H1 (cell line): ENCODE results near the gene NTRK2. TPM values are rescaled to one million over a fixed set of nuclear protein-coding genes. Genes with fewer than 3 reads are reported as not detected.

Experiments
- CTCF ChIA-PET: fragments of 300-600 bp; sonication (Branson Sonifier 250); formaldehyde crosslinking; loops from one replicate; lab custom pipeline; 2021; ENCODE audit not compliant: partially characterized antibody; lab: Charles Lee
- POLR2A ChIA-PET: fragments of 300-600 bp; sonication (Branson Sonifier 250); formaldehyde crosslinking; loops from one replicate; lab custom pipeline; 2021; ENCODE audit warnings: inconsistent platforms; ENCODE audit not compliant: partially characterized antibody; lab: Charles Lee
- DNase-seq, 2 experiments: peaks; one replicate each; pipeline versions ENCODE4 v3.0.0 to v3.0.0-alpha.2; 2010 to 2022; ENCODE audit warnings: low spot score in 2 of 2, low read depth in 1 of 2, mixed read lengths in 1 of 2
- FAIRE-seq: peaks from 2 replicates; lab custom pipeline; 2011; peaks lifted over from hg19 to GRCh38; lab: Jason Lieb, UNC
- H2AFZ ChIP-seq: 2 replicates; pipeline ENCODE4 v1.8.1; 2012; ENCODE audit warnings: low read length, inconsistent platforms
- H2AK5ac ChIP-seq: 2 replicates; pipeline ENCODE4 v1.6.1; 2013; ENCODE audit warnings: low read depth, low read length
- H2BK120ac ChIP-seq: replicated peaks from 2 replicates; pipeline ENCODE3; 2013; ENCODE audit warnings: low read depth, low read length, inconsistent platforms
- H2BK12ac ChIP-seq: 2 replicates; pipeline ENCODE4 v1.6.1; 2013; ENCODE audit warnings: low read depth, low read length
- H2BK15ac ChIP-seq: 2 replicates; pipeline ENCODE4 v1.6.1; 2013; ENCODE audit warnings: low read length
- H2BK20ac ChIP-seq: 2 replicates; pipeline ENCODE4 v1.6.1; 2013; ENCODE audit warnings: low read length
- H2BK5ac ChIP-seq: 2 replicates; pipeline ENCODE4 v1.6.1; 2013; ENCODE audit warnings: low read depth, low read length
- H3K14ac ChIP-seq: 2 replicates; pipeline ENCODE4 v1.6.1; 2013; ENCODE audit warnings: inconsistent platforms; ENCODE audit not compliant: insufficient read length
- H3K18ac ChIP-seq: 2 replicates; pipeline ENCODE4 v1.6.1; 2013; ENCODE audit warnings: low read length; ENCODE audit errors: extremely low read depth
- H3K23ac ChIP-seq: 2 replicates; pipeline ENCODE4 v1.6.1; 2013; ENCODE audit warnings: inconsistent platforms; ENCODE audit not compliant: insufficient read length
- H3K23me2 ChIP-seq: 2 replicates; pipeline ENCODE4 v1.6.1; 2013; ENCODE audit warnings: low read depth, low read length
- H3K27ac ChIP-seq: 2 replicates; pipeline ENCODE4 v1.6.1; 2011; ENCODE audit warnings: low read depth, low read length, inconsistent platforms
- H3K27me3 ChIP-seq, 4 experiments: replicated peaks in 1 of 4; 1 replicate in 1 of 4; 2 replicates in 3 of 4; pipeline versions ENCODE4 v1.6.1 to v1.8.1; 2011 to 2013; ENCODE audit warnings: low read length in 3 of 4, mild to moderate bottlenecking in 3 of 4, inconsistent platforms in 2 of 4, mixed read lengths in 2 of 4, moderate library complexity in 1 of 4; ENCODE audit not compliant: control insufficient read depth in 3 of 4, insufficient read depth in 3 of 4; ENCODE audit errors: extremely low read depth in 1 of 4
- H3K36me3 ChIP-seq, 4 experiments: 2 replicates each; pipeline versions ENCODE4 v1.6.1 to v1.8.1; 2011 to 2013; ENCODE audit warnings: mild to moderate bottlenecking in 4 of 4, low read length in 3 of 4, moderate library complexity in 2 of 4, control low read depth in 1 of 4, inconsistent platforms in 1 of 4; ENCODE audit not compliant: insufficient read depth in 4 of 4, control insufficient read depth in 2 of 4
- H3K4ac ChIP-seq: replicated peaks from 2 replicates; pipeline ENCODE3; 2013; ENCODE audit warnings: low read length, low read depth, mixed read lengths, inconsistent platforms; ENCODE audit not compliant: insufficient read length
- H3K4me1 ChIP-seq, 4 experiments: replicated peaks in 1 of 4; 1 replicate in 1 of 4; 2 replicates in 3 of 4; pipeline versions ENCODE4 v1.6.1 to v1.8.1; 2011 to 2013; ENCODE audit warnings: low read length in 3 of 4, inconsistent platforms in 2 of 4, mixed read lengths in 1 of 4; ENCODE audit not compliant: insufficient read depth in 4 of 4, control insufficient read depth in 3 of 4
- H3K4me2 ChIP-seq, 2 experiments: 2 replicates each; pipeline versions ENCODE4 v1.6.1 to v1.8.1; 2011 to 2013; ENCODE audit warnings: low read depth in 2 of 2, low read length in 2 of 2, control low read depth in 1 of 2, inconsistent platforms in 1 of 2, mild to moderate bottlenecking in 1 of 2; ENCODE audit not compliant: insufficient read depth in 1 of 2
- H3K4me3 ChIP-seq, 4 experiments: fragments of 200-600, 300-600 bp in 1 of 4; sonication (generic), shearing (Covaris generic), sonication (Bioruptor Twin) in 1 of 4; 2 replicates each; pipeline versions ENCODE4 v1.5.1 to v1.8.1; 2011 to 2016; ENCODE audit warnings: low read length in 4 of 4, low read depth in 3 of 4, control low read depth in 2 of 4, inconsistent platforms in 2 of 4, mild to moderate bottlenecking in 2 of 4, mixed read lengths in 1 of 4, moderate library complexity in 1 of 4; ENCODE audit not compliant: insufficient read depth in 2 of 4; ENCODE audit errors: extremely low read depth in 1 of 4
- H3K56ac ChIP-seq: replicated peaks from 2 replicates; pipeline ENCODE3; 2013; ENCODE audit warnings: low read depth, mild to moderate bottlenecking, mixed read lengths, low read length, inconsistent platforms; ENCODE audit not compliant: insufficient read length
- H3K79me1 ChIP-seq: 2 replicates; pipeline ENCODE4 v1.6.1; 2013; ENCODE audit warnings: low read depth, low read length, control low read depth
- H3K79me2 ChIP-seq, 2 experiments: 2 replicates each; pipeline versions ENCODE4 v1.6.1 to v1.8.1; 2012 to 2013; ENCODE audit warnings: low read length in 2 of 2, mild to moderate bottlenecking in 2 of 2, inconsistent platforms in 1 of 2; ENCODE audit not compliant: insufficient read depth in 2 of 2, control insufficient read depth in 1 of 2
- H3K9ac ChIP-seq, 4 experiments: replicated peaks in 1 of 4; 1 replicate in 1 of 4; 2 replicates in 3 of 4; pipeline versions ENCODE4 v1.6.1 to v1.8.1; 2011 to 2013; ENCODE audit warnings: low read depth in 3 of 4, low read length in 3 of 4, control low read depth in 2 of 4, mild to moderate bottlenecking in 2 of 4, moderate library complexity in 2 of 4, inconsistent platforms in 1 of 4; ENCODE audit errors: extremely low read depth in 1 of 4
- H3K9me3 ChIP-seq, 2 experiments: 2 replicates each; pipeline versions ENCODE4 v1.6.1 to v1.8.1; 2012 to 2013; ENCODE audit warnings: mild to moderate bottlenecking in 2 of 2, moderate library complexity in 2 of 2, control low read depth in 1 of 2, inconsistent platforms in 1 of 2, low read depth in 1 of 2, low read length in 1 of 2, mixed read lengths in 1 of 2; ENCODE audit not compliant: insufficient read depth in 2 of 2
- H4K20me1 ChIP-seq, 2 experiments: replicated peaks in 1 of 2; 2 replicates each; pipeline versions ENCODE3 to v1.8.1; 2011 to 2013; ENCODE audit warnings: inconsistent platforms in 2 of 2, low read length in 2 of 2, mild to moderate bottlenecking in 1 of 2; ENCODE audit not compliant: insufficient read depth in 2 of 2, control insufficient read depth in 1 of 2
- H4K5ac ChIP-seq: 2 replicates; pipeline ENCODE4 v1.6.1; 2013; ENCODE audit warnings: low read length, low read depth, mixed read lengths, inconsistent platforms; ENCODE audit not compliant: insufficient read length
- H4K8ac ChIP-seq: 2 replicates; pipeline ENCODE4 v1.8.0; 2013; ENCODE audit warnings: mild to moderate bottlenecking, moderate library complexity, low read length, inconsistent platforms; ENCODE audit not compliant: insufficient read depth; ENCODE audit errors: extremely low read depth
- H4K91ac ChIP-seq: replicated peaks from 2 replicates; pipeline ENCODE3; 2013; ENCODE audit warnings: low read length, mixed read lengths, inconsistent platforms; ENCODE audit not compliant: insufficient read length
- WGBS, 2 experiments: shearing (Covaris generic) in 1 of 2; methylation state at CpG; one replicate each; pipeline versions ENCODE4 v1.1.6 to v1.1.7; 2013 to 2015; ENCODE audit warnings: low lambda C conversion rate in 2 of 2, mixed read lengths in 2 of 2, inconsistent platforms in 1 of 2, low coverage in 1 of 2, missing lambda C conversion rate in 1 of 2; ENCODE audit not compliant: insufficient replicate concordance in 2 of 2, insufficient coverage in 1 of 2, insufficient read length in 1 of 2; ENCODE audit errors: extremely low coverage in 1 of 2, missing lambda C conversion rate in 1 of 2; 5-methylcytosine and 5-hydroxymethylcytosine counted together
- polyA plus RNA-seq, 7 experiments: library from polyadenylated mRNA; depleted of rRNA in 3 of 7; stranded (reverse) in 5 of 7; unstranded in 2 of 7; fragments of >200 nt in 5 of 7; fragments of 200-250 nt in 2 of 7; gene quantifications; 1 replicate in 5 of 7; 2 replicates in 1 of 7; 4 replicates in 1 of 7; pipeline versions ENCODE4 v1.2.1 to v1.2.3, GENCODE V29; 2011 to 2013; ENCODE audit warnings: missing spikeins in 2 of 7, mixed read lengths in 2 of 7
- total RNA-seq: library from RNA; stranded (reverse); fragmentation: NEBNext Ultra II Directional; extraction: Animal tissue kit (Norgen Biotek cat#: 25700); gene quantifications from 2 replicates; pipeline ENCODE4 v1.2.1, GENCODE V29; 2021

Gene NTRK2
- total and polyA plus RNA-seq, 2 of the 8 experiments (the other 6 are each of a cell fraction or from before 2014, with no cell fraction given), result 0.03 to 0.04 TPM

DNA sequence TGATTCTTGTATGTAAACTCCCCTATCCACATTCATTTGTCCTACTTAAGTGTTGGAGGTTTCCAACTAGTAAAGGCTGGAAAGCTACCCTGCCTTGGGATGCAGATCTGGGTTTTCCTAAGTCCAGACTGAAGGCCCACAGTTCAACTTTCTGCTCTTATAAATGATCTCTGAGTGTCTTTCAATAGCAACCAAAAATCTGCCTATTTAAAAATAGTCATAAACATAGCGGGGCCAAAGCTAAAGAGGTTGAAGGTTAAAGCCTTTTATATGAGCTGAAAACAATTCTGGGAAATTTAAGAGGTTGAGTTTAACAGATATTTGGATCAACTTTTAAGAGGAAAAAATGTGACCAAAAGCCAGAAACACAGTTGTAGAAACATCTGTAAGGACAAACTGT lies 87.2 kb downstream of the NTRK2 start:
- Histone ChIP-seq H3K4me3 (no peak overlapping the region), H3K9me3 (no peaks in the 10 kb centered on the region), H2BK12ac (no peak overlapping the region), H4K91ac (no peak overlapping the region), H3K4me1 (no peaks in the 10 kb centered on the region; a peak in 1 of 7 replicates), H2AK5ac (no peak overlapping the region), H2BK20ac (no peak overlapping the region), H3K18ac (no peak overlapping the region), H2AFZ (no peak overlapping the region), H3K4me2 (no peak overlapping the region), H3K9ac (no peak overlapping the region), H2BK5ac (no peak overlapping the region), H4K5ac (no peak overlapping the region), H3K4ac (no peak overlapping the region), H3K23ac (no peak overlapping the region), H3K79me2 (no peaks in the 10 kb centered on the region), H3K14ac (no peak overlapping the region), H2BK120ac (no peak overlapping the region), H3K56ac (no peak overlapping the region), H3K23me2 (no peaks in the 10 kb centered on the region), H3K27me3 (no peaks in the 10 kb centered on the region), H2BK15ac (no peak overlapping the region), H4K20me1 (no peaks in the 10 kb centered on the region), H4K8ac (no peak overlapping the region), H3K27ac (no peak overlapping the region), H3K79me1 (no peaks in the 10 kb centered on the region), H3K36me3 (no peaks in the 10 kb centered on the region)
- DNase-seq, result no peak
- WGBS, 2 experiments, result 86% methylated on average over 1 of the region's 1 CpG; no CpG with 5 or more reads in 1 of the 2 experiments
- no peak for FAIRE-seq
- ChIA-PET CTCF (interaction anchor here (0.9 to 1.7 kb wide), 4 partner anchors 14 to 211 kb away, joined by 3 to 4 read pairs (median 3); no protein-coding TSS in a partner anchor), POLR2A (no interaction called here)
